Body of pancreas (tissue), 4 donors: Measurements from ENCODE around the gene OLA1. TPM values are rescaled to one million over a fixed set of nuclear protein-coding genes. Genes with fewer than 3 reads are reported as not detected.

Experiments
- ATAC-seq: fragments of 150-250 bp; one replicate; pipeline ENCODE4 v1.9.1; 2016
- DNase-seq, 4 donors: peaks; one replicate each; pipeline ENCODE4 v3.0.0-alpha.2; 2019
- H3K27ac ChIP-seq, 4 donors: fragments of 200-600 bp; sonication (generic); 1 replicate in 3 of 4; 2 replicates in 1 of 4; pipeline versions ENCODE4 v1.5.1 to v1.6.1; 2016 to 2019; ENCODE audit warnings: mild to moderate bottlenecking in 1 of 4, mixed read lengths in 1 of 4, moderate library complexity in 1 of 4
- H3K27me3 ChIP-seq, 2 donors: fragments of 200-600 bp; sonication (generic); one replicate each; pipeline ENCODE4 v1.6.0; 2016; ENCODE audit warnings: mild to moderate bottlenecking in 1 of 2
- H3K36me3 ChIP-seq, 2 donors: fragments of 200-600 bp; sonication (generic); replicated peaks in 1 of 2; 2 replicates each; pipeline ENCODE4 v1.5.1; 2016; ENCODE audit warnings: low read depth in 2 of 2; ENCODE audit not compliant: insufficient read depth in 1 of 2
- H3K4me1 ChIP-seq: fragments of 200-600 bp; sonication (generic); one replicate; pipeline ENCODE4 v1.6.0; 2016
- H3K4me3 ChIP-seq, 2 donors: fragments of 200-600 bp; sonication (generic); 1 replicate in 1 of 2; 2 replicates in 1 of 2; pipeline ENCODE4 v1.5.1; 2016 to 2019
- H3K9me3 ChIP-seq, 3 donors: fragments of 200-600 bp; sonication (generic); 1 replicate in 2 of 3; 2 replicates in 1 of 3; pipeline ENCODE4 v1.5.1; 2016
- POLR2A ChIP-seq, 3 donors: fragments of 450-650 bp; IDR thresholded peaks; one replicate each; pipeline ENCODE4 v1.6.1; 2016; ENCODE audit warnings: antibody characterized with exemption in 3 of 3, mild to moderate bottlenecking in 2 of 3
- WGBS, 2 donors: methylation state at CpG; one replicate each; pipeline ENCODE4 v1.1.5; 2017; 5-methylcytosine and 5-hydroxymethylcytosine counted together
- intact Hi-C: fragments of 100-400 bp; cut with DNase I; formaldehyde crosslinking; loops from one replicate; pipeline ENCODE4 v1.15.1; 2023
- total RNA-seq, 2 donors: library from RNA; depleted of rRNA; stranded (reverse); fragments of >200 nt; gene quantifications; one replicate each; pipeline ENCODE4 v1.1.0, GENCODE V29; 2016
- TF ChIP-seq, protein P1 (sequence below), 7 experiments: fragments of 450-650 bp in 4 of 7; fragments of 200-600 bp in 3 of 7; sonication (generic) in 3 of 7; IDR thresholded peaks; one replicate each; pipeline ENCODE4 v1.5.1; 2016 to 2019; ENCODE audit warnings: antibody characterized with exemption in 7 of 7

OLA1 gene
- total RNA-seq, 2 donors from 2014 or later, result 17.8 to 43.3 TPM

DNA sequence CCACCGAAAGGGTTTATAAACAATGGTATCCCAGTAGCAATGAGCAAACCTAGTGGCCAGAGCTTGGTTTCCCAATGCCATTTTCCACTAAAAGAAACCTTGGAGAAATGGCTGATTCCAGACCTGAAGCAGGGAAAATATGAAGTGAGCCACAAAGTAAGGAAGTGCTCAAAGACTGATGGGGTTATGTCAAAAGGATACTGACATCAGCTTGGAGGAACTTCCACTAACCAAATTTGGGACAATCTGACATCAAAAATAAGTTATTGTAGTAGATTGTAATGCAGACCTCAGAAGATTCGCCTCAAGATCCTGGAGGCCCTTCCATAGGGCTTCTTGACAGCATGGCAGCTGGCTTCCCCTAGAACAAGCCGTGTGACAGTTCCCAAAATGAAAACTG lies 203.8 kb downstream of the OLA1 start:
- Histone ChIP-seq H3K9me3 (no peaks in the 10 kb centered on the region), H3K27me3 (no peaks in the 10 kb centered on the region), H3K4me1 (peaks cover 3% of the 10 kb centered on the region), H3K4me3 (no peak overlapping the region), H3K27ac (no peak overlapping the region), H3K36me3 (no peaks in the 10 kb centered on the region)
- TF ChIP-seq POLR2A (IDR thresholded peaks at IDR 0.05), result no peak
- TF ChIP-seq, protein P1, sequence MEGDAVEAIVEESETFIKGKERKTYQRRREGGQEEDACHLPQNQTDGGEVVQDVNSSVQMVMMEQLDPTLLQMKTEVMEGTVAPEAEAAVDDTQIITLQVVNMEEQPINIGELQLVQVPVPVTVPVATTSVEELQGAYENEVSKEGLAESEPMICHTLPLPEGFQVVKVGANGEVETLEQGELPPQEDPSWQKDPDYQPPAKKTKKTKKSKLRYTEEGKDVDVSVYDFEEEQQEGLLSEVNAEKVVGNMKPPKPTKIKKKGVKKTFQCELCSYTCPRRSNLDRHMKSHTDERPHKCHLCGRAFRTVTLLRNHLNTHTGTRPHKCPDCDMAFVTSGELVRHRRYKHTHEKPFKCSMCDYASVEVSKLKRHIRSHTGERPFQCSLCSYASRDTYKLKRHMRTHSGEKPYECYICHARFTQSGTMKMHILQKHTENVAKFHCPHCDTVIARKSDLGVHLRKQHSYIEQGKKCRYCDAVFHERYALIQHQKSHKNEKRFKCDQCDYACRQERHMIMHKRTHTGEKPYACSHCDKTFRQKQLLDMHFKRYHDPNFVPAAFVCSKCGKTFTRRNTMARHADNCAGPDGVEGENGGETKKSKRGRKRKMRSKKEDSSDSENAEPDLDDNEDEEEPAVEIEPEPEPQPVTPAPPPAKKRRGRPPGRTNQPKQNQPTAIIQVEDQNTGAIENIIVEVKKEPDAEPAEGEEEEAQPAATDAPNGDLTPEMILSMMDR (IDR thresholded peaks at IDR 0.05), result no peak
- intact Hi-C loops, result no loop called here
- 91% methylated on average over 3 of the region's 3 CpGs for WGBS, 2 donors
- ATAC-seq (no peak), DNase-seq (no peak)

DNA sequence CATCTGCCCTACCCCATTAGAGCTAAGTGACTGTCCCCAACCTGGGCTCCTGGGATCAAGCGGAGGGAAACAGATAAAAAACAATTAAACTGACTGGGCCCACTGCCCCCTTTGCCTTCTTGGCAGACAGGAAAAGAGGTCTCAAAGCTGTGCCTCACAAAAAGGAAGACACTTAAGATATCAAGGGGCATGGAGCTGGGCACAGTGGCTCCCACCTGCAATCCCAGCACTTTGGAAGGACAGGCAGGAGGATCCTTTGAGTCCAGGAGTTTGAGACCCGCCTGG lies 208.0 kb downstream of the OLA1 start:
- no peaks in the 10 kb centered on the region for H3K27me3 ChIP-seq
- H3K9me3 ChIP-seq, result no peaks in the 10 kb centered on the region
- H3K4me3 ChIP-seq, result no peak overlapping the region
- TF ChIP-seq POLR2A (IDR thresholded peaks at IDR 0.05), result no peak
- TF ChIP-seq, protein P1 (IDR thresholded peaks at IDR 0.05), result no peak
- H3K27ac ChIP-seq, result peak overlapping the region in 1 of 4 donors; percentile 79
- DNase-seq (no peak), ATAC-seq (no peak)
- intact Hi-C loops, result no loop called here
- 66 to 76% methylated on average over 2 of the region's 2 CpGs for WGBS, 2 donors
- H3K4me1 ChIP-seq, result peaks cover 5% of the 10 kb centered on the region
- H3K36me3 ChIP-seq, result no peaks in the 10 kb centered on the region

DNA sequence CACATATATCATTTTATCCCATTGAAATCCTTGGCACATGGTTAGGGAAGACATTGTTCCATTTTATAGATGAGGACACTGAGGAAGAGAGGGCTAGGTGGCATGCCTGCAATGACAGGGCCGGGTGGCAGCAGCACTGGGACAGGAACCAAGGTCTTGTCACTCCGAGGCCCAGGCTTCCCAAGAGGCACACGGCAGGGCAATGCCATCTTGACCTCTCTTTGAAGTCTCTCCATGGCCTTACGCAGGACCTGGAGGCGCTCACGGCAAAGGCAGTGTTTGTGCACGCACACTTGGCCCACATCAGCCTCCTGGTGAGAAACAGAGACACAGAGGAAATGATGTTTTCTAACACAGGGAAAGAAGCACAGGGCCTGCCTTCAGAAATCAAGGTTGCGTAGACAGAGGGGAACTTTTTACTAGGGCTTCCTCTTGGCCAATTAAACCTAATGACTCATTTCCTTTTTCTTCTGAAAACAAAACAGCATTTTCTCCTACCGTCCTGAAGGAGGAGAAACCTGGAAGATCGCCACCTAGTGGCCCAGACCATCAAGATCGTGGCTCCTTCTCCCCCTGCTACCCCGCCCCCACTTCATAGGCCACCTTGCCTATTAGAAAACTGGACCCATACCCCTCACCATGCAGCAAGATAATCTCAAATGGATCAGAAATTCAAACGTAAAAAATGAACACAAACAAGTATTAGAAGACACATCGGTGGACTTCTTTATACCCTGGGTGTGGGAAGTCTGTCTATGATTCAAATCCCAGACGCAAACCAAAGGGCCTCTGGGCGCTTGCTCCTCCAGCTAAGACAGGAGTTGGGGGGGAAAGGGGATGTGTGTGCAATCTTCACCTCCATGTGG lies 208.5 kb downstream of the OLA1 start:
- Histone ChIP-seq H3K27me3 (no peaks in the 10 kb centered on the region), H3K9me3 (no peaks in the 10 kb centered on the region), H3K27ac (peak overlapping the region; percentile 53 to 92 (median 78)), H3K36me3 (no peaks in the 10 kb centered on the region), H3K4me1 (peaks cover 5% of the 10 kb centered on the region), H3K4me3 (no peak overlapping the region)
- intact Hi-C loops, result no loop called here
- 21 to 29% methylated on average over 11 to 16 of the region's 16 CpGs for WGBS, 2 donors
- ATAC-seq (peak; percentile 94), DNase-seq (peak; percentile 89 to 92 (median 90))
- peak in 1 of 3 donors; percentile 14 for TF ChIP-seq POLR2A (IDR thresholded peaks at IDR 0.05)
- TF ChIP-seq, protein P1 (IDR thresholded peaks at IDR 0.05), result peak; percentile 55 to 95 (median 86)

DNA sequence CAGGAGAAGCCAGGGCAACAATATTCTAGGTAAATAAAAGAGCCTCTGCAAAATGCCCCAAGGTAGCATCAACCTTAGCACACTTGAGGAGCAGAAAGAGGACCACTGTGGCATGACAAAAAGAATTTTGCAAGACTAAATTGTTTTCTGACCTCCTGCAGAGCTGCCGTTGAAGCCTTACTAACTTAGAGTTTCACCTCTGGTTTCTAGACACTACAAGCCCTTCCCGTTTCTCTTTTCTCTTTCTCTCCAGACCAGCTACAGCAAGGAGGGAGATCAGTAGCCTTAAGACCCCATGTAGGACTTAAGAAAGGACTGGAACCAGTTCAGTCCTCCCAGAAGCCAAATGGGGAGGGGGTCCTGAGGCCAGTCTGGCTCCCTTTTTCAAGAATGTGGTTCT lies 209.9 kb downstream of the OLA1 start:
- Histone ChIP-seq H3K9me3 (no peaks in the 10 kb centered on the region), H3K4me1 (peaks cover 5% of the 10 kb centered on the region), H3K36me3 (no peaks in the 10 kb centered on the region), H3K27ac (no peak overlapping the region), H3K27me3 (no peaks in the 10 kb centered on the region), H3K4me3 (no peak overlapping the region)
- TF ChIP-seq, protein P1 (IDR thresholded peaks at IDR 0.05), result no peak
- TF ChIP-seq POLR2A (IDR thresholded peaks at IDR 0.05), result no peak
- no peak for DNase-seq
- intact Hi-C loops, result no loop called here
- WGBS, 2 donors, result 72 to 73% methylated on average over 2 of the region's 2 CpGs
- ATAC-seq, result no peak

DNA sequence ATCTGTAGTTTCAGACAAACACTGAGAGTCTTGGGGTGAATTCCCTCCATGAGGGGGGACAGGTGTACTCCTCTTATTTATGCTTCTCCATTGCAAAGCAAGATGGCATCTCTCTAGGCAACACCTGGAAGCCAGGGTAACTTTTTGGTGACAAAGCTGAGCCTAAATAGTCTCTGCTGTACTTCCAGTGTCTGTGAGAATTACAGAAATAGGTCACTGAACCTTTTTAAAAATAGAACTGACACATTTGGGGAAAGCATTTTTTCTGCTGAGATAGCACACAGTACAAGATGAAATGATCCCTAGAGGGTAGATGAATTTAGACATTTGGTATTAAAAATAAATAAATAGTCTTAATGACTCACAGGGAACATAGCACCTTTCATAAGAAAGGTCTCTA lies 211.5 kb downstream of the OLA1 start:
- Histone ChIP-seq H3K36me3 (no peaks in the 10 kb centered on the region), H3K4me1 (peaks cover 5% of the 10 kb centered on the region), H3K27ac (peak overlapping the region in 1 of 4 donors; percentile 4), H3K4me3 (no peak overlapping the region), H3K9me3 (no peaks in the 10 kb centered on the region), H3K27me3 (no peaks in the 10 kb centered on the region)
- DNase-seq (no peak), ATAC-seq (no peak)
- no peak for TF ChIP-seq POLR2A (IDR thresholded peaks at IDR 0.05)
- TF ChIP-seq, protein P1 (IDR thresholded peaks at IDR 0.05), result no peak
- intact Hi-C loops, result no loop called here
